ENCODE data around the gene DAG1. TPM values are rescaled to one million over a fixed set of nuclear protein-coding genes. Genes with fewer than 3 reads are reported as not detected.
A peak's percentile ranks its signal among the peaks of the same experiment; 100 is the strongest.

Gene DAG1
- total and polyA plus RNA-seq, 8 donors, result 43.4 to 116 (median 54.5) TPM

GRCh38 chr3:49424816-49425215 lies 45.3 kb upstream of the DAG1 start:
- H3K27me3 ChIP-seq, result no peaks in the 10 kb centered on the region
- no peak overlapping the region for H3K4me3 ChIP-seq
- TF ChIP-seq CTCF (IDR thresholded peaks at IDR 0.05), result no peak
- peaks cover 0 to 32% of the 10 kb centered on the region in 2 donors for H3K4me1 ChIP-seq
- ATAC-seq, result no peak
- no peak overlapping the region for H3K27ac ChIP-seq
- peaks cover 0 to 21% of the 10 kb centered on the region in 2 donors for H3K36me3 ChIP-seq
- no peak for DNase-seq
- H3K9me3 ChIP-seq, result no peaks in the 10 kb centered on the region
- intact Hi-C loops (cut with DNase I), result no loop called here

GRCh38 chr3:49427586-49427985 lies 42.5 kb upstream of the DAG1 start:
- Histone ChIP-seq H3K4me1 (peaks cover 0 to 16% of the 10 kb centered on the region in 2 donors), H3K36me3 (peaks cover 0 to 21% of the 10 kb centered on the region in 2 donors), H3K27me3 (no peaks in the 10 kb centered on the region), H3K4me3 (no peak overlapping the region), H3K27ac (no peak overlapping the region), H3K9me3 (no peaks in the 10 kb centered on the region)
- intact Hi-C loops (cut with DNase I), result no loop called here
- ATAC-seq, result no peak
- DNase-seq, result no peak
- no peak for TF ChIP-seq CTCF (IDR thresholded peaks at IDR 0.05)

GRCh38 chr3:49428752-49429080 lies 41.4 kb upstream of the DAG1 start:
- Histone ChIP-seq H3K36me3 (peaks cover 0 to 21% of the 10 kb centered on the region in 2 donors), H3K4me3 (peak overlapping the region; percentile 75 to 77), H3K9me3 (no peaks in the 10 kb centered on the region), H3K4me1 (peaks cover 0 to 14% of the 10 kb centered on the region in 2 donors), H3K27ac (peak overlapping the region; percentile 92 to 95), H3K27me3 (no peaks in the 10 kb centered on the region)
- intact Hi-C loops (cut with DNase I), result no loop called here
- DNase-seq (no peak), ATAC-seq (peak; percentile 21)
- TF ChIP-seq CTCF (IDR thresholded peaks at IDR 0.05), result no peak

- intact Hi-C loops (cut with DNase I), result no loop called here
These were observed 35.3 kb upstream of the DAG1 start for GRCh38 chr3:49434731-49435130.

GRCh38 chr3:49445391-49445790 lies 24.7 kb upstream of the DAG1 start:
- Histone ChIP-seq H3K4me1 (peaks cover 0 to 38% of the 10 kb centered on the region in 2 donors), H3K36me3 (no peaks in the 10 kb centered on the region), H3K27me3 (no peaks in the 10 kb centered on the region), H3K9me3 (no peaks in the 10 kb centered on the region), H3K4me3 (no peak overlapping the region), H3K27ac (peak overlapping the region; percentile 13 to 70)
- DNase-seq (no peak), ATAC-seq (peak; percentile 9)
- intact Hi-C loops (cut with DNase I), result loop anchor here in 1 of 2 donors (5.0 to 10.0 kb wide), 2 partner anchors 103 to 151 kb away; partner anchors contain the start of gene USP4
- no peak for TF ChIP-seq CTCF (IDR thresholded peaks at IDR 0.05)

More at GRCh38 chr3:49434731-49435130, 35.3 kb upstream of the DAG1 start:
- DNase-seq (no peak), ATAC-seq (peak; percentile 25)
- Histone ChIP-seq H3K4me1 (peaks cover 0 to 4% of the 10 kb centered on the region in 2 donors), H3K27ac (no peak overlapping the region), H3K27me3 (no peaks in the 10 kb centered on the region), H3K4me3 (no peak overlapping the region), H3K9me3 (no peaks in the 10 kb centered on the region), H3K36me3 (no peaks in the 10 kb centered on the region)
- no peak for TF ChIP-seq CTCF (IDR thresholded peaks at IDR 0.05)

Measured in left lung (tissue), 10 donors.